Measurements from ENCODE around the gene CPED1. TPM values are rescaled to one million over a fixed set of nuclear protein-coding genes. Genes with fewer than 3 reads are reported as not detected.
"Not testable (repeated sequence)": the region's sequence is repeated elsewhere in the genome, so short reads cannot be mapped to it uniquely, and the experiment has no call there.

The CPED1 gene
- total RNA-seq, 1 donor from 2014 or later = 34.6 TPM

- DNase-seq (ENCODE audit: low spot score) = no peak
- ATAC-seq = no peak
Observed at GRCh38 chr7:120994512-120995410, 6.2 kb downstream of the CPED1 start.

GRCh38 chr7:120995654-120996053 is 7.1 kb downstream of the CPED1 start:
- DNase-seq (ENCODE audit: low spot score) (no peak), ATAC-seq (no peak)

- ATAC-seq (peak; percentile 49), DNase-seq (ENCODE audit: low spot score) (peak; percentile 61)
Observed at GRCh38 chr7:120996333-120996987, 7.9 kb downstream of the CPED1 start.

- DNase-seq (ENCODE audit: low spot score) = no peak
- ATAC-seq = no peak
Observed at GRCh38 chr7:120996988-120997345, 8.5 kb downstream of the CPED1 start.

GRCh38 chr7:120997882-120998474 is 9.5 kb downstream of the CPED1 start:
- no peak for ATAC-seq
- no peak for DNase-seq (ENCODE audit: low spot score)

GRCh38 chr7:120998520-120998919 is 10.0 kb downstream of the CPED1 start:
- DNase-seq (ENCODE audit: low spot score) = no peak
- ATAC-seq = no peak

- DNase-seq (ENCODE audit: low spot score) = no peak
- ATAC-seq = no peak
Observed at GRCh38 chr7:120998996-120999565, 10.6 kb downstream of the CPED1 start.

- no peak for DNase-seq (ENCODE audit: low spot score)
- no peak for ATAC-seq
Observed at GRCh38 chr7:121000081-121000983, 11.8 kb downstream of the CPED1 start.

- ATAC-seq (no peak), DNase-seq (ENCODE audit: low spot score) (no peak)
Observed at GRCh38 chr7:121001234-121001906, 12.9 kb downstream of the CPED1 start.

- ATAC-seq (no peak), DNase-seq (ENCODE audit: low spot score) (no peak)
Observed at GRCh38 chr7:121002048-121002756, 13.7 kb downstream of the CPED1 start.

GRCh38 chr7:121002757-121003200 is 14.3 kb downstream of the CPED1 start:
- ATAC-seq = peak; percentile 23
- no peak for DNase-seq (ENCODE audit: low spot score)

GRCh38 chr7:121003986-121004685 is 15.6 kb downstream of the CPED1 start:
- peak; percentile 92 for ATAC-seq

GRCh38 chr7:121005058-121005457 is 16.5 kb downstream of the CPED1 start:
- ATAC-seq = not testable (repeated sequence)

More at GRCh38 chr7:121003986-121004685, 15.6 kb downstream of the CPED1 start:
- peak; percentile 94 for DNase-seq (ENCODE audit: low spot score)

GRCh38 chr7:121005996-121006584 is 17.6 kb downstream of the CPED1 start:
- DNase-seq (ENCODE audit: low spot score) (no peak), ATAC-seq (no peak)

More at GRCh38 chr7:121005058-121005457, 16.5 kb downstream of the CPED1 start:
- DNase-seq (ENCODE audit: low spot score) = not testable (repeated sequence)

- ATAC-seq (peak; percentile 7), DNase-seq (ENCODE audit: low spot score) (no peak)
Observed at GRCh38 chr7:121006711-121007315, 18.3 kb downstream of the CPED1 start.

- DNase-seq (ENCODE audit: low spot score) (no peak), ATAC-seq (no peak)
Observed at GRCh38 chr7:121008816-121009215, 20.3 kb downstream of the CPED1 start.

- DNase-seq (ENCODE audit: low spot score) (no peak), ATAC-seq (no peak)
Observed at GRCh38 chr7:121011401-121011800, 22.9 kb downstream of the CPED1 start.

All from left lobe of liver (tissue), 2 donors.